HK-2 (cell line): Measurements from ENCODE around the gene UNC5B.

Experiments
- DNase-seq: peaks from one replicate; pipeline ENCODE4 v3.0.0-alpha.2; 2018; ENCODE audit not compliant: unreplicated experiment

Gene UNC5B

DNA sequence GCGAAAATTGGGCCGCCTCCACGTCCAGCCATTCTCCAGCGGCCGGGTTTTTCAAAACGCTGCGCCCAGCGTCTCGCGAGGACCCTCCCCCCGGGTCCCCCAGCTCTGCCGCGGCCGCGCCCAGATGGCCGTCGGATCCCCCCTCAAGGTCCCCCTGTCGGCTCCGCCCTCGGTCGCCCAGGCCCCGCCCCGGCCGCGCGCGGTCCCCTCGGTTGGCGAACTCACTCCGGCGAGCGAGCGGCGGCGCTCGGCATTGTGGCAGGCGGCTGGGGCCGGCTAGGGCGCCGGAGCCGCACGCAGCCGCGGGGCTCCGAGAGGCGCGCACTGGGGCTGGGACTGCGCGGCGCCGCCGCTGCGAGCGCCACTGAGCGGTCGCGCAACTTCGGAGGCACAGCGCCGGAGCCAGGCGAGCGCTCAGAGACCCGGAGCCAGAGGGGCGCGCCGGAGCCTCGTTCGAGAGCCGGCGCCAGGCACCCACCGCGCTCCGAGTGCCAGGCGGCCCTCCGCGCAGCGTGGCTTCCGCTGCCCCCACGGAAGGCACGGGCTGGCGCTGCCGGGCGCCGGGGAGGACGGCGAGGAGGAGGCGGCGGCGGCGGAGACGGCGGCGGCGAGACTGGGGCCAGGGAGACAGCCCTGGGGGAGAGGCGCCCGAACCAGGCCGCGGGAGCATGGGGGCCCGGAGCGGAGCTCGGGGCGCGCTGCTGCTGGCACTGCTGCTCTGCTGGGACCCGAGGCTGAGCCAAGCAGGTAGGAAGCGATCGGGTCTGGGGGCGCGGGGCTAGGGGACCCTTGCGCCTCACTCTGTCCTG, at the start of gene UNC5B:
UNC5B (plus strand) TSS at position 253 of the 809 bp plus-strand sequence; CDS start at position 669, 416 bp downstream.
- DNase-seq, result peak; percentile 74

DNA sequence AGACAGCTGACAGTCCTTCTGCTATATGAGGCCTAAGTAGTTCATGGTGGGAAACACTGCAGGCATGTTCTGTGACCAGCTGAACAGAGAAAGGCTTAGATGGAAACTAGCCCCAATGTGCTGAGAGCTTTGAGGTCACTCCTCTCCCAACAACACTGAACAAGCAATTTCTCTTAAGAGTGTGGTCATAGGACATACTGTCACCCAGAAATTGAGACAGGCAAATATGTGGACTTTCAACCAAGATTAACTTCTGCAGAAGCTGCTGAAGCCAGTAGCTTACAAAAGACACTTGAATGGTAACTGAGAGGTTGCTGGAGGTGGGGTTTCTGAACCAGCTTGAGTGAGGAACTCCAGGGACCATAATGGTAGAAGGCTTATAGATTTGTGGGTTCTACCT, 38.9 kb upstream of the UNC5B start:
- no peak for DNase-seq

DNA sequence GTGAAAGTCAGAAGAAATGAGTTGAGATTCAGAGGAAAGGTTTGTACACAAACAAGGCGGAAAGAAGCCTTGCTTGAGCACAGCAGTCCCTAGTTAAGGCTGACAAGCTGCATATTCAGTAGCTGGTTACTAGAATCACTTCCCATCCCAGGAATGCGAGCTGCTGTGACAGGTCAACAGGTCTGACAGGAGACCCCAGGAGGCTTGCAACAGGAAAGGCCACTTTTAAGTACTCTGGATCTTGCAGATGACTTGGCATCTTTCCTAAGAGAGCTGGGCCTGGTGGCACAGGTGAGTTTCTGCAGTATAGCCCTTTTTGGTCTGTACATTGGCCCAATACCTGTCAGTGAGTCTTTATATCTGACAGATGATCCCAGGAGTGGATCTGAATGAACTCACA, 35.7 kb upstream of the UNC5B start:
- no peak for DNase-seq

DNA sequence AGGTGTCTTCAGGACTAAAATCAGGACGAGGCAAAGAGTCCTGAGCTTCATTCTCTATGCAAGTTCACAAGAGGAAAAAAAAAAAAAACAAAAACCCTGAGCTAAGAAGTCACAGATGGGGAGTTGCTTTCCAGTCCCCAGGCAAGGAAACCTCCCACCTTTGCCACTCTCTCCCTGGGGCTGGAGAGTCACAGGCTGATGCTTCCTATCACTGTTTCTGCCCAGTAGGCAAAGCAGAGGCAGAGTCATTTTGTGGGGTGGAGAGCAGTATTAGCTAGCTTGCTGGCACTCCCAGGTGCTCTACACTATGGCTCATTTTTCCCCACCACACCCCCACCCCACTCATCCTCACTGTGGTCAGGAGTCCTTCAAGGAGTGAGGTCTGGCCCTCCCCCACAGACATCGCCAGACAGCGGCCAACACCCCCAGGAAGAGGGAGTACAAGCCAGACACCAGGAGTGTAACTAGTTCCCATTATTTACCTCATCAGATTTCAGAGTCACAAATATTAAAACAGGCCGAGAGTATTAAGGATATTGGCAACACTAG, 34.6 kb upstream of the UNC5B start:
- DNase-seq, result no peak

DNA sequence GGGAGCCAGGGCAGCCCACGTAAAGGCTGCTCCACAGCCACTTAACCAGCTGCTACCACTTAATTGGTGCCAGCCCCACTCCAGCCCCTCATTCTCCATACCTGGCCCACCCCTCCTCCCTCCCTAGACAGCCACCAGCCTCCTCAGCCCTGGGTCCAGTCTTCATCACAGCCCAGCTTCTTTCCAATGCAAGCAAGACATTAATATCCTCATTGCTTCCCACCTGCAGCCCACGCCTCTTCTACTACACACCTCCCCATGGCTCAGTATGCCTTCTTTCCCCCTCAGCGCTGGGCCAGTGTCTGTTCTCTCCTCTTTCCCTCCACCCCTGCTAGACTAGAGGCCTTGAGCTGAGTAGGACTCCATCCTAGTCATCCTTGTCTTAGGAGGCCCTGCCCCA, 33.5 kb upstream of the UNC5B start:
- no peak for DNase-seq

DNA sequence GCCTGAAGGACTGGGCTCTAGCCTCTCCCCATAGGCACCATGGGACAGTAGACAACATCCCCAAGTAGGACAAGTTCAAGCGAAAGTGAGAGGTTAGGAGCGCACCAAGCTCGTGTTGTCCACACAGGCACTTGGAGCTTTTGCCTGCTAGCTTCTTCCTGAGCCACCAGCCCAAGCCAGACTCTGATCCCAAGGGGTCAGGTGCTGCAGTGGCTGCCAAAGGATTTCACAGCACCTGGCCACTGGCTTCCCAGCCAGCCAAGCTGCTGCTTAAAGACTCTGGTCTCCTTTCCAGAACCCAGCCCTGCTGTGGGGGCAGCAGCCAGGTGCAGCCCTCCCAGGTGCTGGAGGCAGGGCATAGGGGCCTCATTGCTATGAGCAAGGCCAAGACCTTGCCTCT, 33.0 kb upstream of the UNC5B start:
- no peak for DNase-seq

DNA sequence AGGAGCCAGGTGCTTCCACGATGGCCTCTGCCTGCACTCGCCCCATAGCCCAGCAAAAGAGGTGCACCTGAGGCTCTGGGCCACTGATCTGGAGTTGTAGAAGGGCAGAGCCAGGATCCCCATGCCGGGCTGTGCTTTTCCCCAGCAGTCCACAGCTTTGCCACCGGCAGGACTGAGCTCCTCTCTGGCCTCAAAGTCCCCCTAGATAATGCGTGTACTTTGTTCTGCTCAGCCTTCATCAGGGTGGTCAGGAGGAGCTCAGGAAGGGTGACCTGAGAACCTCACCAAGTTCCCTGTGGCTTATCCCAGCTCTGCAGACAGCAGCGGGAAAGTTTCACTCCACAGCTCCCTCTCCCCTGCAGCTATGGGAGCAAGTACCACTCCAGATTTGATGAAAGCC, 27.9 kb upstream of the UNC5B start:
- DNase-seq, result no peak

DNA sequence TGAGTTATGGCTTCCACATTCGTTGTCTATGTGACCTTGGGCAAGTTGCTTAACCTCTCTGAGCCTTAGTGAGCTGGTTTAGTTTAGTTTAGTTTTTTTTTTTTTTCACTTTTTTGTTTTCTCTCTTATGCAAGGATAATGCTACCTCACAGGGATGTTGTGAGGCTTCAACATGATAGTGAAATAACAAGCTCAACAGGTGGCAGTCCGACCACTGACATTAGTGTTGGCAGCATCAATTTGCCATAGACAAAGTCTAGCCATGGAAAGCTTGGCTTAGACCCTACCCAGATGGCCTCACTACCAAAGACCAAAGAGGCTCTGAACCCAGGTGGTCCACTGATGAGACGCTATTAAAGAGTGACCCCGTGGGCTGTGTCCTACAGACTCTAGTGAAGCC, 27.2 kb upstream of the UNC5B start:
- no peak for DNase-seq

DNA sequence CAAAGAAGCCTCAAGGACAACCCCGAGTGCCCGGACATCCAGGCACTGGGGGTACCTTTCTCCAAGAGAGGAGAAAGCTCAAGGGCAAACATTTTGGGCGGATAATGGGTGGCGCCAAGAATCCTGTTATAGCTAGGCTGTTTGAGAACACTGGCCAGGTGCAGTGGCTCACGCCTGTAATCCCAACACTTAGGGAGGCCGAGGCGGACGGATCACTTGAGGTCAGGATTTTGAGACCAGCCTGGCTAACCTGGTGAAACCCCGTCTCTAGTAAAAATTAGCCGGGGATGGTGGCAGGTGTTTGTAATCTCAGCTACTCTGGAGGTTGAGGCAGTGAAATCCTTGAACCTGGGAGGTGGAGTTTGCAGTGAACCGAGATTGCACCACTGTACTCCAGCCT, 25.2 kb upstream of the UNC5B start:
- no peak for DNase-seq

DNA sequence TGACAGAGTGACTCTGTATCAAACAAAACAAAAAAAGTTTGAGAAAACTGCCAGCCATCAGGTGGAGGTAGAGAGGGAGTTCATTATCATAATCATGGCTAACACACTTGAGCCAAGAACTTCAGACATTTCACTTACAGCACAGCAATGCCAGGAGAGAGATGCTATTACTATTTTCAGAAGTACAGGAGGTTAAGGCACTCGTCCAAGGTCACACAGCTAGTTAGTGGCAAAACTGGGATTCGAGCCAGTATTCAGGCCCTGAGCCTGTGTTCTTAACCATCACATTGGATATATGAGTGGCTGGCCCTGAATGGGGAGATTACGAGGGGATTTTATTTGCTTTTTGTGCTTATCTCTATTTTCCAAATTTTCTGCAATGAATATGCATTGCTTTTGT, 24.8 kb upstream of the UNC5B start:
- no peak for DNase-seq

DNA sequence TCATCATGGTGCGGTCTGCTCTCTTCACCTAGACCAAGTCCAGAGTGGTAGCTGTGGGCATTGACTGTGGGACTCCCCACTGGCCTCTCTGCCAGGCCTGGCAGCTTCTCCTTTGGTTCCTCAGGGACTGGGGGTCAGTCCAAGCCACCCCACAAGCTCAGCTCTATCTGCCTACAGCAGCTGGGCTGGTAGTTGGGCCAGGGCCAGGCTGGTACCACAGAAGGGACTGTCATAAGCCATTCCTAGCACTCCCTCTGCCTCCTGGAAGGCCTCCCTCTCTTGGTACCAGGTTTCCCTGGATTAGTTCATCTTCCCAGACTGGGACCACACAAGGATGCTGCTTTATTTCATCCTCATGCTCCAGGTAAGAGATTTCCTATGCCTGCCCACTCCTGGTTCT, 24.2 kb upstream of the UNC5B start:
- no peak for DNase-seq

DNA sequence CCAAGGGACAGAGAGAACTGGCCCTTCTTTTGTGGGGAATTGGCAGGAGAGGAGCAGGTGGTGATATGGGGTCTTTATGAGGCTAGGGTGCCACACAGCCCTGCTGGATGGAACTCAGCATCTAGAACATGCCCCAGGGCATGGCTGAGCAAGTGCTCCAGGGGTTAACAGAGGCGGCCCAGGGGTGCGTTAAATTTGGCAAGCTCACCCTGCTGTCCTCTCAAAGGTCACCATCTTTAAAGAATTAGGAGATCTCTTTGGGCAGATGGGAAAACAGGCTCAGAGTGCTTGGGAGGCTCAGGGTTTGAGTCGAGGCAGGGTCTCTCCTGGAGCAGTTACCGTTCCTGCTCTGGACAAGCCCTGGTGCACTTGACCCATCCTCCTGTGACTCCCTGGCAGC, 21.4 kb upstream of the UNC5B start:
- no peak for DNase-seq

DNA sequence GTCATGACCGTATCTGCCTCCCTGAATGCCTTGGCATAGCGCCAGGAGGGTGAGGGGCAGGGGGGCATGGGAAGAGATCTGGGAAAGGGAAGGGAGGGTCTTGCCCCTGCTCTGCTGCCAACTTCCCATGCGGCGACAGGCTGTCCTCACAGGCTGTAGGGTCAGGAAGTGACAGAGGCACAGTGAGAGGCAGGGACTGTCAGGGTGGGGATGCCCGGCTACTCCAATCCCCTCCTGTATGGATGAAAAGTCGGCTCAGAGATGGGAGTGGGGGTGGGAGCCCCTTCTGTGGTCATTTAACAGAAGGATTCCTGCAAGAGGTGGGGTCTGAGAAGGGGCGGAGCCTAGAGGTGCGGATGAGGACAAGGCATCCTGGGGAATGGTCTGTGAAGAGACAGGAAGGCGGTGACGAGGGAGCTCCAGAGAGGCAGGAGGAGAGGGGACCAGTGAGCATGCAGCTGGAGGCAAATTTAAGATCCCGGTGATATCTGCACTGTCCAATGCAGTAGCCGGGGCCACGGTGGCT, 20.8 kb upstream of the UNC5B start:
- no peak for DNase-seq

DNA sequence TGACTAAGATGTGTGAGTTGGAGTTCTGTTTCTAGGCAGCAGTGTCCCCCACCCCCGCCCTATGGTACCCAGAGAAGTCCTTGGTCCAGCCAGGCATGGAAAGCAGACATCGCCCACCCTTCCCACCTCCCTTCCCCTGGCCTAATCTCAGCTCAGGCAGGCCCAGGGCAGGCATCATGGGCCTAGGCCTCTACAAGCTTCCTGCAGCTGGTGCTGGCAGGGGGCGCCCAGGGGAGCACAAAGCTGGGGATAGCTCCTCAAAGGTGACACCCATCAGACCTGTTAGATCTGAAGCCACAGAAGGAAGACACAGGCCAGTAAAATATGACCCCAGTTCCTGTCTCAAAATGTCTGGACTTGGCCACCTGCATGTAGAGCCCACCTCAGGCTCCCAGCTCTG, 18.9 kb upstream of the UNC5B start:
- DNase-seq, result no peak

DNA sequence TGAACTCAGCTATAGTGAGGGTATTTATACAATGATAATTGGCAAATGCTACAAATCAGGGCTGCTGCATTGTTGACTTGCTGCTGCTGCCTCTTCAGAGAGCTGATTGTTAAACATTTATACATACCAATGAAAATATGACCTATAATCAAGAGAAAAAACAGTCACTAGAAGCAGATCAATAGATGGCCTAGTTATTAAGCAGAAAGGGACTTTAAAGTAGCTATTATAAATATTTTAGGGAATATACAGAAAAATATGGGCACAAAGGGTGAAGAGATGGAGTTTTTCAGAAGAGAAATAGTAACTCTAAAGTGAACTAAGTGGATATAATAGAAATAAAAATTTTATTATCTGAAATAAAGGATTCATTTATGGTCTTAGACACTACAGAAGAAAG, 14.4 kb upstream of the UNC5B start:
- no peak for DNase-seq

DNA sequence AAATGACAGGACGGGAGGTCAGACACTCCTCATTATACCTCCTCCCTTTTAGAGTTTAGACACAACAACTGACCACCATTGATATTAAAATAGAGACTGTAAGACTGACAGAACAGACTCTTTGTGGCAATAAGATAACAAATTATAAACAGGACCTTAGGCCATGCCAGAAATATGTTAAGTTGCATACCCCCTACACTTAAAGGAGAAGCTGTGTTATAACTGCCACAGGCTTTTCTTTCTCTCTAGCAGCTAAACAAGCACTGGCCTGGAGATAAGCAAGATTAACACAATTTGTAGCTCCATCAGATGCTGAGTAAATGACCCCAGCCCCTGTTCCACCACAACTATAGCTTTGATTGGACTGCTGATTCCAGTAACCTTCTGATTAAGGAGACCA, 10.5 kb upstream of the UNC5B start:
- no peak for DNase-seq

DNA sequence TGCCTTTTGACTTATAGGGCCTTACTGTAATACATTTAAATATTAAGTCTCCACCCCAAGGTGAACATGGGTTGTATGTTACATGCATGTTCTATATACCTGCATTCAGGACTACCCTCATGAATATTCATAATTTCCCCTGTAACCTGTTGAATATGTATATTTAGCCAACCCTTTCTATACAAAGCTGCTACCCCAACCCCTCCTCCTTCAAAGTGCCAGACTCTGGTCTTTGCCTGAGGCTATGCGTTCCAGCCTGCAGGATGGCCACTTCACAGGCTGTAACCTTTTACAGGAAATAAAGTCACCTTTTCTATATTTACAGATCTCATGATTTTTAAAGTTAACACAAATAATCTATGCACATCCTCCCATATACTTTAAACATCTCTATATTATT, 10.1 kb upstream of the UNC5B start:
- no peak for DNase-seq

DNA sequence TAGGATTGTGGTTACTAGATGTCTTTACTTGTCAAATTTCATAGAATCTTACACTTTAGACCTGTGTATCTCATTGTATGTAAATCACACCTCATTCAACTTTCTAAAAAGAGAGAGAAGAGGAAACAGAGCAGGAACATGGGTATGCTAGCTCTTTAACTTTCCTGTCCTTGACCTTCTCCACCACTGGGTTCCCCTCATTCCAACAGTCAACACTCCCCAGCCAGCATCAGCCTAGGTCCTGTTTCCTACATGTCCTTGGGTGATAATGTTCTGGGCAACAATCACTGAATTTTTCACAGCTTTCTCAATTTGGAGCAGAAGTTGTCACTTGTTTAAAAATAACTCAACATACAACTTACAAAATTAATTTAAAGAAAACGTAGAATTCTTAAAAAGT, 9.2 kb upstream of the UNC5B start:
- DNase-seq, result no peak

DNA sequence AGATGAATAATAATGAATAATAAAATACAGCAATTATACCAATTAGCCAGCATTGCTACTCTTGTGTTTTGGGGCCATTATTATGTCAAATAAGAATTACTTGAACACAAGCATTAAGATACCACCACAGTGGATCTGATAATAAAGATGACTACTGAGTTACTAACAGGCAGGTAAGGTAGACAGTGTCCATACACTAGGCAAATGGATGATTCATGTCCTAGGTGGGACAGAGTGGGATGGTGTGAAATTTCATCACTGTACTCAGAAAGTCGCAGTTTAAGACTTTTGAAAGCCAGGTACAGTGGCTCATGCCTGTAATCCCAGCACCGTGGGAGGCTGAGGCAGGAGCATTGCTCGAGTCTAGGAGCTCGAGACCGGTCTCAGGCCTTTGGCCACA, 8.7 kb upstream of the UNC5B start:
- no peak for DNase-seq

DNA sequence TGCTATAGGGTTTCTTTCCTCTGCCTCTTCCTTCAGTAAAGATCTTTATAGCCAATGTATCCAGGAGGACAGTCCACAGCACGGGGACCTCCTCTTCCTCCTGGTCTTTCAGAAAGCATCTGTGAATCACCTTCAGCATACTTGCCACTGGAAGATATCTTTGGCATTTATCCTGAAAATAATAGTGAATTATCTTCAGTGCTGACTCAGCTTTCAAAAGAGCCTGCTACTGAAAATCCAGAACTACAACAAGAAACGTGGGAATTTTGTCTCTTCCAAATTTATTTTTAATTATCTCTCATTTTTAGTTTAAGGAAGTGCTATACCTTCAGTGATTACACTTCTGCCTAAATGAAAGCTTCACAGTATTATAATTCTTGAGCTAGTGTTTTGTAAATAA, 7.6 kb upstream of the UNC5B start:
- DNase-seq, result no peak

DNA sequence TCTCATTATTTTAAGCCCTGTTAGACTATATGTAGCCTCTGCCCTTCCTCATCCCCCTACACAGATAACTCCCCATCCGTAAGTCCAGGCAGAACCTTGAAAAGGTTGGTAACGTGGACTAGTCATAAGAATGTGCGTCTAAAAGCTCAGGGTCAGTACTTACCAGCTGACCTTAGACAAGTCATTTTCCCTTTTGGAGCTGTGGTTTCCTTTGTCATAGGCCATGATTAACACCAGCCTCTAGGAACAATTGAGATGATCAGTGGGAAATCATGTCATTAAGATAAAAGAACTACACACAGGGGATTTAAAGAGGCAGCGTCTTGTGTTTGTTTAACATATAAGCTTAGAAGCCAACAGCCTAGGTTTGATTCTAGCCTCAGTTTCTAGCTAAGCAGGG, 6.9 kb upstream of the UNC5B start:
- no peak for DNase-seq

DNA sequence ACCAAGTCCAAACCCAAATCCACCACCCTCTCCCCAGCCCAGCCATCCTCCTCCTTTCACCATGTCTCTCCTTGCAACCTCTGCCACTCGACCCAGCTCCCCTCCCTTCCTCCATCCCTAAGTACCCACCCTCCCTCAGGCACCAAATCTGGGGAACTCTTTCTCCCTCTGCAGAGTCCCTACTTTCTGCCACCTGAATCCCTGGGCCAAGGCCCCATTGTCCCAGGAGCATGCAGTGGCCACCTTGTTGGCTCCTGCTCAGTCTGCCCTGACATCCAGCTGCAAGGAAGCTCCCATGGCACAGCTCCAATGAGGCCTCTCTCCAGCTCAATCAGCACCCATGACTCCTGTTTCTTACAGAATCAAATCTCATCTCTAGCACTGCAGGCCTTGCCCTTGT, 5.5 kb upstream of the UNC5B start:
- DNase-seq, result no peak

DNA sequence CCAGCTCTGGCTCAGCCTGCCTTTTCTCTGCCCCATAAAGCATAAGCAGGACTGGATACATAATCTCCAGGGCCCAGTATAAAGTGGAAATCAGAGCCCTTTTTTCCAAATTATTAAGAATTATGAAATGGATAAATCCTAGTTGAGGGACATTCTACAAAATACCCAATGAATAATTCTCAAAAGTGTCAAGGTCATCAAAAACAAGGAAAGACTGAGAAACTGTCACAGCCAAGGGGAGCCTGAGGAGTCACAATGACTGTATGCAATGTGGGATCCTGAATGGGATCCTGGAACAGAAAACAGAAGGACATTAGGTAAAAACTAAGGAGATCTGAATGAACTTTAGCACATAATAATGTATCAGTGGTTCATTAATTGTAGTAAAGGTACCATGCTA, 4.8 kb upstream of the UNC5B start:
- DNase-seq, result no peak

DNA sequence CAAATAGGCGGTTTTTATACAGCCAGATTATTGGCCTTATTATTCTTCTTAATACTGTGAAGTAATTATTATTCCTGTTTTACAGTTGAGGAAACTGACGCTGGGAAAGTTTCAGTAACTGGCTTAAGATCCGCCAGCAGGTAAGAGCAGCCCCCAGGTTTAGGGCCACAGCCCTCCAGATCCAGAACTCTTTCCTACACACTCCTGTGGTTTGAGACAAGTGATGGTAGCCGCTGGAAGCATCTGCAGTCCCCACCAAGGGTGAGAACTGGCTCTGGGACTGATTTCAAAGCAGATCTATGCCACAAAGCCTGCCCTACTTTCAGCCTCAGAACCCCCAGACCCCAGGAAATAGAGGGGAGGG, 3.0 kb upstream of the UNC5B start:
- DNase-seq, result no peak
